HS-5 (cell line): Measurements from ENCODE around the gene IFNK.

Source experiments
- DNase-seq: peaks from one replicate; pipeline ENCODE4 v3.0.0-alpha.2; 2012; ENCODE audit warnings: low read depth

IFNK gene

GRCh38 chr9:27511771-27512170 is 12.3 kb upstream of the IFNK start:
- no peak for DNase-seq

GRCh38 chr9:27514551-27514950 is 9.5 kb upstream of the IFNK start:
- DNase-seq: no peak

- no peak for DNase-seq
Observed at GRCh38 chr9:27518006-27518405, 6.1 kb upstream of the IFNK start.

GRCh38 chr9:27518809-27519208 is 5.3 kb upstream of the IFNK start:
- no peak for DNase-seq

- DNase-seq: peak; percentile 56
Observed at GRCh38 chr9:27519466-27520465, 4.3 kb upstream of the IFNK start.

GRCh38 chr9:27520986-27521385 is 3.1 kb upstream of the IFNK start:
- DNase-seq: no peak

- no peak for DNase-seq
Observed at GRCh38 chr9:27523141-27523540, 949 bp upstream of the IFNK start.

GRCh38 chr9:27527702-27528075 is 3.6 kb downstream of the IFNK start:
- no peak for DNase-seq

GRCh38 chr9:27528076-27528885 is 4.2 kb downstream of the IFNK start:
- no peak for DNase-seq

GRCh38 chr9:27528886-27529315 is 4.8 kb downstream of the IFNK start:
- DNase-seq: no peak

- DNase-seq: no peak
Observed at GRCh38 chr9:27529316-27530278, 5.5 kb downstream of the IFNK start, which contains the start of gene MOB3B. MOB3B (minus strand) TSS chr9:27529814; CDS start chr9:27455550, 74,264 bp downstream.

- DNase-seq: no peak
Observed at GRCh38 chr9:27530915-27531755, 7.0 kb downstream of the IFNK start.

- no peak for DNase-seq
Observed at GRCh38 chr9:27532046-27532445, 8.0 kb downstream of the IFNK start.

- no peak for DNase-seq
Observed at GRCh38 chr9:27533311-27533710, 9.2 kb downstream of the IFNK start.

GRCh38 chr9:27534131-27534530 is 10.0 kb downstream of the IFNK start:
- no peak for DNase-seq

GRCh38 chr9:27534658-27535209 is 10.6 kb downstream of the IFNK start:
- DNase-seq: no peak

- no peak for DNase-seq
Observed at GRCh38 chr9:27535701-27536118, 11.6 kb downstream of the IFNK start.

- no peak for DNase-seq
Observed at GRCh38 chr9:27536168-27536567, 12.1 kb downstream of the IFNK start.

- DNase-seq: no peak
Observed at GRCh38 chr9:27537027-27537435, 12.9 kb downstream of the IFNK start.

GRCh38 chr9:27537756-27538155 is 13.7 kb downstream of the IFNK start:
- no peak for DNase-seq
